ENCODE measurements around the gene RALGPS2. TPM values are rescaled to one million over a fixed set of nuclear protein-coding genes. Genes with fewer than 3 reads are reported as not detected.
A peak's percentile ranks its signal among the peaks of the same experiment; 100 is the strongest.

The RALGPS2 gene
- polyA plus RNA-seq, 3 donors, result 2.0 to 4.2 (median 2.3) TPM

GRCh38 chr1:178960482-178961240 is 235.6 kb downstream of the RALGPS2 start:
- H3K36me3 ChIP-seq (replicated peaks in 1 of 2; ENCODE audit: control insufficient read depth in 1 of 2, insufficient read depth in 2 of 2, low read length in 2 of 2), result no peaks in the 10 kb centered on the region
- TF ChIP-seq CTCF (IDR thresholded peaks at IDR 0.05), result no peak
- H3K27me3 ChIP-seq (ENCODE audit: control insufficient read depth in 2 of 2, insufficient read depth in 2 of 2, low read length in 2 of 2), result no peaks in the 10 kb centered on the region
- Mint-ChIP-seq H3K36me3 (no peaks in the 10 kb centered on the region), H3K27ac (peak overlapping the region in 1 of 7 donors; percentile 51), H3K27me3 (ENCODE audit: low read depth in 3 of 3) (peaks cover 0 to 4% (median 2%) of the 10 kb centered on the region in 3 donors), H3K4me1 (peaks cover 3% of the 10 kb centered on the region), H3K4me3 (no peak overlapping the region), H3K9me3 (peaks cover 0 to 8% (median 3%) of the 10 kb centered on the region in 7 donors)
- H2AFZ ChIP-seq (ENCODE audit: insufficient read depth, low read depth, low read length, poor library complexity, severe bottlenecking), result no peak overlapping the region
- no peaks in the 10 kb centered on the region for H3K4me1 ChIP-seq (ENCODE audit: control insufficient read depth in 1 of 2, insufficient read depth in 2 of 2, low read length in 2 of 2)
- H3K27ac ChIP-seq (ENCODE audit: low read depth in 1 of 2, low read length in 2 of 2), result no peak overlapping the region
- WGBS (ENCODE audit: insufficient coverage), result 95% methylated on average over 7 of the region's 9 CpGs
- no peaks in the 10 kb centered on the region for H3K79me2 ChIP-seq (ENCODE audit: insufficient read depth, low read length)
- no peak for DNase-seq
- H3K4me2 ChIP-seq (replicated peaks; ENCODE audit: extremely low read depth, low read length, poor library complexity, severe bottlenecking), result no peak overlapping the region
- intact Hi-C loops (cut with micrococcal nuclease), result no loop called here
- H3K9ac ChIP-seq (ENCODE audit: insufficient read depth, low read length, poor library complexity, severe bottlenecking), result no peak overlapping the region
- no peak overlapping the region for H3K4me3 ChIP-seq (replicated peaks in 1 of 3; ENCODE audit: low read depth in 2 of 3, low read length in 3 of 3)
- peaks cover 0 to 7% of the 10 kb centered on the region in 2 donors for H3K9me3 ChIP-seq (replicated peaks in 1 of 2; ENCODE audit: control insufficient read depth in 1 of 2, insufficient read depth in 1 of 2, low read length in 2 of 2)
- no peaks in the 10 kb centered on the region for H4K20me1 ChIP-seq (ENCODE audit: insufficient read depth, low read length)

- Histone ChIP-seq H3K4me3 (replicated peaks in 1 of 3; ENCODE audit: low read depth in 2 of 3, low read length in 3 of 3) (no peak overlapping the region), H3K9me3 (replicated peaks in 1 of 2; ENCODE audit: control insufficient read depth in 1 of 2, insufficient read depth in 1 of 2, low read length in 2 of 2) (peaks cover 0 to 7% of the 10 kb centered on the region in 2 donors), H3K4me2 (replicated peaks; ENCODE audit: extremely low read depth, low read length, poor library complexity, severe bottlenecking) (no peak overlapping the region), H3K79me2 (ENCODE audit: insufficient read depth, low read length) (no peaks in the 10 kb centered on the region), H3K36me3 (replicated peaks in 1 of 2; ENCODE audit: control insufficient read depth in 1 of 2, insufficient read depth in 2 of 2, low read length in 2 of 2) (no peaks in the 10 kb centered on the region), H3K27me3 (ENCODE audit: control insufficient read depth in 2 of 2, insufficient read depth in 2 of 2, low read length in 2 of 2) (no peaks in the 10 kb centered on the region), H3K27ac (ENCODE audit: low read depth in 1 of 2, low read length in 2 of 2) (no peak overlapping the region), H3K9ac (ENCODE audit: insufficient read depth, low read length, poor library complexity, severe bottlenecking) (no peak overlapping the region), H4K20me1 (ENCODE audit: insufficient read depth, low read length) (no peaks in the 10 kb centered on the region), H3K4me1 (ENCODE audit: control insufficient read depth in 1 of 2, insufficient read depth in 2 of 2, low read length in 2 of 2) (peaks cover 0 to 4% of the 10 kb centered on the region in 2 donors), H2AFZ (ENCODE audit: insufficient read depth, low read depth, low read length, poor library complexity, severe bottlenecking) (no peak overlapping the region)
- no peak overlapping the region for H3K4me3 Mint-ChIP-seq
- DNase-seq, result no peak
- TF ChIP-seq CTCF (IDR thresholded peaks at IDR 0.05), result no peak
- peaks cover 8% of the 10 kb centered on the region for H3K4me1 Mint-ChIP-seq
- no peak overlapping the region for H3K27ac Mint-ChIP-seq
- H3K27me3 Mint-ChIP-seq (ENCODE audit: low read depth in 3 of 3), result peaks cover 0 to 4% (median 2%) of the 10 kb centered on the region in 3 donors
- WGBS (ENCODE audit: insufficient coverage), result no CpG with 5 or more reads among the region's 4 CpGs
- peaks cover 0 to 8% (median 3%) of the 10 kb centered on the region in 7 donors for H3K9me3 Mint-ChIP-seq
- no peaks in the 10 kb centered on the region for H3K36me3 Mint-ChIP-seq
- intact Hi-C loops (cut with micrococcal nuclease), result no loop called here
These were observed 236.3 kb downstream of the RALGPS2 start for GRCh38 chr1:178961331-178961730.
